GM18909 (cell line): ENCODE results near the gene CLDN9.

ENCODE experiments used
- ATAC-seq: cut with Tn5 transposase; IDR thresholded peaks from one replicate; pipeline ENCODE4 v1.9.1; 2021; ENCODE audit warnings: mild to moderate bottlenecking; ENCODE audit not compliant: unreplicated experiment, poor library complexity

CLDN9 gene, protein sequence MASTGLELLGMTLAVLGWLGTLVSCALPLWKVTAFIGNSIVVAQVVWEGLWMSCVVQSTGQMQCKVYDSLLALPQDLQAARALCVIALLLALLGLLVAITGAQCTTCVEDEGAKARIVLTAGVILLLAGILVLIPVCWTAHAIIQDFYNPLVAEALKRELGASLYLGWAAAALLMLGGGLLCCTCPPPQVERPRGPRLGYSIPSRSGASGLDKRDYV

GRCh38 chr16:3012828-3013420 lies at the start of gene CLDN9:
CLDN9 (plus strand) TSS chr16:3012923; CDS start chr16:3013363, 440 bp downstream.
- no peak for ATAC-seq

DNA sequence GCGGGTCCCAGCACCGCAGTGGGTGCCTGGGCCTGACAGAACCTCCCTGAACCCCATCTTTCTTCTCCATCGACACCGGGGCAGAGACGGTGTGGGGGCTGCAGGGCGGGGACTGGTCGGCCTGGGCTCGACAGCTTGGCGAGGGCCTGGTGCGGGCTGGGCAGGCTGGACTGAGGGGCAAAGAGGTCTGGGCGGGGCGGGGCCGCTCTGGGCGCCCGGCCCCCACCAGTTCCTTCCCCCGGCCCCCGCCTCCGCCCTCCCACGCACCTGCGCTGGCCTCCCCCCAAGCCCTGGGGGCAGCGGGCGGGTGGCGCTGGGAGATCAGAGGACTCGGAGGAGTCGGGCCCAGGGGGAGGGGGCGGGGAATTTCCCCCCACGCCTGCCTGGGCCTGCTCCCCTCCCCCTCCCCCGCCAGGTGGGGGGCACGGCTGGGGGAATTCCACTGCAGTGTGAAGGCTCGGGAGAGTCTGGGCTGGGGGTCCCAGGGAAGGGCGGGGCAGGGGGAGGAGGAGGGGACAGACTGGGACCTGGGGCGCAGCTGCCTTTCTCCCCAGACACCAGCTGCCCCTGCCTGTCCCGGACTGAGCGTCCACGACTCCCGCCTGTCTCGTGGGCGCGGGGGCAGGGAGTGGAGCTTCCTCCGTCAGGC lies 49.5 kb upstream of the CLDN9 start:
- ATAC-seq = no peak

DNA sequence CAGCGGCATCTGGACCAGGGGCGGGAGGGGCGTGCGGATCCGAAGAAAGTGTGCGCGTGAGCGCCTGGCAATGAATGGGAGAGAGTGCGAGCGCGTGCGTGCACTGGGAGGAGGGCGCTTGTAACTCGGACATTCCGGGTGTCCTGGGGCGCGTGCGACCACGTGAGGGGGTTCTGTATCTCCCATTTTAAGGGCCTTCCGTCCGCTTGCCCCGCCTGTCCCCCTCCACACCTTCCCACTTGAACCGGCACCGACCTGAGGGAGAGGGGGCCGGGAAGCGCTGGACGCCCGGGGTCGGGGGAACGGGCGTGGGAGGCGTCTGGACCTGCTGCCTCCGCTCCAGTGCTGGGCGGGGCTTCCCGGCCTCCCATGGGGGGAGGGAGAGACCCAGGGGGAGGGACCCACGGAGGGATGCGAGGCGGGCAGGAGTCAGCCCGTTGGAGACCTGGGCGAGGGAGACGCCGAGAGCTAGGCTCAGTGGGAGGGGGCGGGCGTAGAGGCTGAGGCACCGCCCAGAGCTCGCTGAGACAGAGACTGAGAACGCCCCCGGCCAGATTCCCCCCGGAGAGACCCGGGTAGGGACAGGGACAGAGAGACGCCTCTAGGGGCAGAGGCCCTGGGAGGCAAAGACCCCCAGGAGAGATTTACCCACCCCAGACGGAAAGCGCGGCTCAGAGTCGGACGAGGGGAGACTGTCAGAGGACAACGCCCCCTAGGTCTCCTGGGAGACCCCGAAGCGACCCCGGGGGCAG lies 48.8 kb upstream of the CLDN9 start, which contains the start of gene KREMEN2:
TSS of gene KREMEN2 (plus strand) at position 553 of the 752 bp plus-strand sequence. CDS start 246 bp downstream, outside the sequence.
- no peak for ATAC-seq

DNA sequence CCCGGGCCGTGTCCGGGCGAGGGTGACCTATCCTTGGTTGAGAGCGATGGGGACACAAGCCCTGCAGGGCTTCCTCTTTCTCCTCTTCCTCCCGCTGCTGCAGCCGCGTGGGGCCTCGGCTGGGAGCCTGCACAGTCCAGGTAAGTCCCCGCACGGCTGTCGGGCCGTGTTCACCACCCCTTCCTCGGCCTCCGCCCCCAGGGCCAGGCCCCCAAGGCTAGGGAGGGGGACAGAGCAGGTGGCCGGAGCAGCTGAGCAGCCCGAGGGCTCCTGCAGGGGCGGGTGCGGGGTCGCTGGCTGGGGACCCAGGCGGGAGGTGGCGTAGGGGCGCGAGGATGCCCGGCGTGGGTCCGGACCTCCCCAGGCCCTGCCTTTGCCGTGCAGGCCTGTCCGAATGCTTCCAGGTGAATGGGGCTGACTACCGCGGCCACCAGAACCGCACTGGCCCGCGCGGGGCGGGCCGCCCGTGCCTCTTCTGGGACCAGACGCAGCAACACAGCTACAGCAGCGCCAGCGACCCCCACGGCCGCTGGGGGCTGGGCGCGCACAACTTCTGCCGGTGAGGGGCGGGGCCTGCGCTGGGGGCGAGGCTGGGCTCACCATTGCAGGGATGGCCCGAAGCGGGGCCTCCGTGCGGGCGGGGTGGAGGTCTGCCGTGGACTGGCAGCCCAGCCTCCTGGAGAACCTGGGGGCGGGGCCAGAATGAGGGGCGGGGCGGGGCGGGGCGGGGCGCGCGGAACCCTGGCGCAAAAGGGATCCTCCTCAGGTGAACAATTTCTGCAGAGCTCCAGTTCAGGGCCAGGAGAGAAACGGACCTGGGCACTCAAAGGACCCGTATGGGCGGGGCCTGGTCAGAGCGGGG lies 48.0 kb upstream of the CLDN9 start:
- ATAC-seq = no peak

DNA sequence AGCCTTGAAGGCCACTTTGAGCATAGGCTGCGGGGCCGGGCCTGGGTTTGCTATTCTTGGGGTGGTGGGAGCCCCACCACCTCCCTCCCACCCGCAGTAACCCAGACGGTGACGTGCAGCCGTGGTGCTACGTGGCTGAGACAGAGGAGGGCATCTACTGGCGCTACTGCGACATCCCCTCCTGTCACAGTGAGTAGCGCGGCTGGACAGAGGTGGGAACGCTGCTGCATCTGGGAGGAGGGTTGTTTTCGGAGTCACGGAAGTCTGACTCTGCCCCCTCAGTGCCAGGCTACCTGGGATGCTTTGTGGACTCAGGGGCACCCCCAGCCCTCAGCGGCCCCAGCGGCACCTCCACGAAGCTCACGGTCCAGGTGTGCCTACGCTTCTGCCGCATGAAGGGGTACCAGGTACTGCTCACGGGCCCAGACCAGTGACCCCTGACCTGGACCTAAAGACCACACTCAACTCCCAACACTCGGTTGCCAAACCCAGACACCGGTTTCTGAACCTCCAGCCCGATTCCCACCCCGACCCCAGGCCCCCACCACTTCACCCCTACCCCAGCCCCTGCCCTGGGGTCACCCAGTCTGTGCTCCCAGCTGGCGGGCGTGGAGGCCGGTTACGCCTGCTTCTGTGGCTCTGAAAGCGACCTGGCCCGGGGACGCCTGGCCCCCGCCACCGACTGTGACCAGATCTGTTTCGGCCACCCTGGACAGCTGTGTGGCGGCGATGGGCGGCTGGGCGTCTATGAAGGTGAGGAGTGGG lies 46.5 kb upstream of the CLDN9 start:
- no peak for ATAC-seq

- ATAC-seq = no peak
These were observed 45.9 kb upstream of the CLDN9 start for GRCh38 chr16:2966808-2967191.

GRCh38 chr16:2967211-2967631 lies 45.5 kb upstream of the CLDN9 start:
- no peak for ATAC-seq

DNA sequence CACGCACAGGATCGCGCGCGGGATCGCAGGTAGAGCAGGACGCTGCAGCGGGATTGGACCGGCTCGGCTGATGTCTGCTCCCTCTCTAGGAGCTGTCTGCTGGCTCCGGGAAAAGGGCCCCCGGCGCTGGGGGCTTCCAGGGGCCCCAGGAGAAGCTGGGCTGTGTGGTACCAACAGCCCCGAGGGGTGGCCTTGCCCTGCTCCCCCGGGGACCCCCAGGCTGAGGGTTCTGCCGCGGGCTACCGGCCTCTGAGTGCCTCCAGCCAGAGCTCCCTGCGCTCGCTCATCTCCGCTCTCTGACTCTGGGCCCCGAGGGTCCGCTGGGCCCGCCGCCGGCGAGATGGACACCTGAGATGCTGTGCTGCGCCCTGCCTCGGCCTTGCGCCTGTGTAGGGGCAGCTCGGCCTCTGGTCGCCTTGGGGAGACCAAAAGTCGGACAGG lies 45.0 kb upstream of the CLDN9 start:
- no peak for ATAC-seq

GRCh38 chr16:2968368-2968737 lies 44.4 kb upstream of the CLDN9 start:
- ATAC-seq = no peak

GRCh38 chr16:2968738-2969544 lies 43.8 kb upstream of the CLDN9 start, which contains the start of gene PAQR4:
PAQR4 (plus strand) TSS chr16:2969348; CDS start chr16:2969675, 327 bp downstream.
- peak; percentile 79 for ATAC-seq

GRCh38 chr16:2969545-2970521 lies 42.9 kb upstream of the CLDN9 start:
- ATAC-seq = peak; percentile 38

GRCh38 chr16:2970563-2970962 lies 42.2 kb upstream of the CLDN9 start:
- no peak for ATAC-seq

DNA sequence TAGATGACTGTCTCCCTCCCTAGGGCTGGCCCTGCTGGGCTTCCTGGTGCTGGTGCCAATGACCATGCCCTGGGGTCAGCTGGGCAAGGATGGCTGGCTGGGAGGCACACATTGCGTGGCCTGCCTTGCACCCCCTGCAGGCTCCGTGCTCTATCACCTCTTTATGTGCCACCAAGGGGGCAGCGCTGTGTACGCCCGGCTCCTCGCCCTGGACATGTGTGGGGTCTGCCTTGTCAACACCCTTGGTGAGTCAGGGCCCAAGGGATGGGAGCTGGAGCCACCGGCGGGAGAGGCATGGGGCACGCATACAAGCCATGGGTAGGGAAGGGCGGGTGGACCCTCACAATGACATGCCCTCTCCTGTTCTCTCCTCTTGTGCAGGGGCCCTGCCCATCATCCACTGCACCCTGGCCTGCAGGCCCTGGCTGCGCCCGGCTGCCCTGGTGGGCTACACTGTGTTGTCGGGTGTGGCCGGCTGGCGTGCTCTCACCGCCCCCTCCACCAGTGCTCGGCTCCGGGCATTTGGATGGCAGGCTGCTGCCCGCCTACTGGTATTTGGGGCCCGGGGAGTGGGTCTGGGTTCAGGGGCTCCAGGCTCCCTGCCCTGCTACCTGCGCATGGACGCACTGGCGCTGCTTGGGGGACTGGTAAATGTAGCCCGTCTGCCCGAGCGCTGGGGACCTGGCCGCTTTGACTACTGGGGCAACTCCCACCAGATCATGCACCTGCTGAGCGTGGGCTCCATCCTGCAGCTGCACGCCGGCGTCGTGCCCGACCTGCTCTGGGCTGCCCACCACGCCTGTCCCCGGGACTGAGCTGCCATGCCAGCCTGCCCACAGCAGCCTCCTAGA lies 41.4 kb upstream of the CLDN9 start:
- ATAC-seq = no peak

DNA sequence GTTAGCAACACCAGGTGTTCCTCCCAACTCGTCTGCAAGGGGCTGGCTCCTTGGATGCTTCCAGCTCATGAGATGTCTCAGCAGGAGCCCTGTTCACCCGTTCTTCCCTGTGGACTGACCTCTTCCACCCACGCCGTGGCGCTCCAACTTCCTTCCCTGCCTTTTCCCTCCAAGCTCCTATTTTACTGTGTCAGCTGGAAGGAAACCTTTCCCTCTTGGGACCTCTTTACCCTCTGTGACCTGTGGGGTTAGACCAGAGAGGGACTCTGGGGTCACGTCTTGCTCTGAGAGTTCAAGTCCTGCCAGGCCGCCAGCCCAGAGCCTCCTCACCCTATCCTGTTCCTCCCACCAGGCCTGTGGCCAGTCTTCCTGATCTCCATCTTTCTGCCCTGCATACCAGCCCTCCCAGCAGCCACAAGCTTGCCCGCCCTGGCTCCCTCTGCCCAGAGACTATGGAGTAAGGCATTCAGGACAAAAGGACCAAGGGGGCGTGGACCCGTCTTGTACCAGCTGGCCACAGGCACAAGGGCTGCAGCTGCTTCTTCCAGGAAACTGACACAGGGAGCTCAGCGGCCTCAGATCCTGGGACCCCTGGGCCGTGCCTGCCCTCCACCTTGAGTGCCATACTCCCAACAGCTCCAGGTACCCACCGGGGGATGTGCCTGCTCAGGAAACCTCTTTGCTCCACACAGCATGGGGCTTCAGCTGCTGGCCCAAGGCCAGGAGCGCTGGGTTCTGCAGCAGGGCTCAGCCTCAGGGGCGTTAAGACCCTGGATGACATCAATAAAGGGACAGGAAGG lies 40.5 kb upstream of the CLDN9 start:
- no peak for ATAC-seq

DNA sequence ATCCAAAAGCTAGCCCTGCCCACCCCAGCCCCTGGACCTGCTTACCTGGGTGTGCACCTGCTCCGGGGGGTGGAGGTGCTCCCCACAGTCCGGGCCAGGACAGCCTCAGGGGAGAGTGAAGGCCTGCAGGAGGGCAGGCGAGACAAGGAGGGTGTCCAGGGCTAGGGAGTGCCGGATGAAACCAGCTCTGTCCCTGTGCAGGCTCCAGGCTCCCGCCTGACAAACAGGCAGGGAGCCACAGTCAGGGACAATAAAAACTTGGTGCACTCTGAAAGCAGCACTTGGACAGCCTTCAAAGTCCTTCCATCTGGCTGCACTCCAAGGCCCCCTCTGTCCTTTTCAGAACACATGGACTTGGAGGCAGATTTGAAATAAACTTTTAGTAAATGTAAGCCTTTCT lies 39.6 kb upstream of the CLDN9 start:
- ATAC-seq = no peak
